TTC549 (cell line): Measurements from ENCODE around the gene KIF3B.
"Not testable (repeated sequence)": the region's sequence is repeated elsewhere in the genome, so short reads cannot be mapped to it uniquely, and the experiment has no call there.

Source experiments
- FAIRE-seq: peaks from 2 replicates; lab custom pipeline; 2012; peaks lifted over from hg19 to GRCh38; lab: Jason Lieb, UNC

Gene KIF3B

GRCh38 chr20:32248043-32248442 is 29.4 kb upstream of the KIF3B start:
- no peak for FAIRE-seq

- FAIRE-seq = no peak
Measured at GRCh38 chr20:32249030-32249738, 28.3 kb upstream of the KIF3B start.

GRCh38 chr20:32251470-32251869 is 26.0 kb upstream of the KIF3B start:
- FAIRE-seq = no peak

- FAIRE-seq = no peak
Measured at GRCh38 chr20:32252189-32252588, 25.3 kb upstream of the KIF3B start.

GRCh38 chr20:32260973-32261372 is 16.5 kb upstream of the KIF3B start:
- FAIRE-seq = not testable (repeated sequence)

GRCh38 chr20:32261644-32262043 is 15.8 kb upstream of the KIF3B start:
- FAIRE-seq = no peak

GRCh38 chr20:32263398-32263954 is 14.0 kb upstream of the KIF3B start:
- no peak for FAIRE-seq

- FAIRE-seq = no peak
Measured at GRCh38 chr20:32271620-32272019, 5.8 kb upstream of the KIF3B start.

GRCh38 chr20:32274359-32274758 is 3.1 kb upstream of the KIF3B start:
- no peak for FAIRE-seq

GRCh38 chr20:32275163-32275562 is 2.3 kb upstream of the KIF3B start:
- not testable (repeated sequence) for FAIRE-seq

GRCh38 chr20:32278199-32278643 is 770 bp downstream of the KIF3B start:
- no peak for FAIRE-seq

- no peak for FAIRE-seq
Measured at GRCh38 chr20:32281711-32282110, 4.3 kb downstream of the KIF3B start.

GRCh38 chr20:32282461-32282860 is 5.0 kb downstream of the KIF3B start:
- FAIRE-seq = no peak

GRCh38 chr20:32285082-32285620 is 7.7 kb downstream of the KIF3B start:
- FAIRE-seq = no peak

- FAIRE-seq = no peak
Measured at GRCh38 chr20:32285621-32286371, 8.3 kb downstream of the KIF3B start.

- FAIRE-seq = no peak
Measured at GRCh38 chr20:32287231-32287638, 9.8 kb downstream of the KIF3B start.

GRCh38 chr20:32288225-32288849 is 10.9 kb downstream of the KIF3B start:
- FAIRE-seq = no peak

GRCh38 chr20:32289299-32289660 is 11.8 kb downstream of the KIF3B start:
- FAIRE-seq = not testable (repeated sequence)

GRCh38 chr20:32289661-32290431 is 12.4 kb downstream of the KIF3B start:
- FAIRE-seq = no peak

- no peak for FAIRE-seq
Measured at GRCh38 chr20:32291166-32291565, 13.7 kb downstream of the KIF3B start.

- FAIRE-seq = no peak
Measured at GRCh38 chr20:32292548-32292947, 15.1 kb downstream of the KIF3B start.

GRCh38 chr20:32294071-32294470 is 16.6 kb downstream of the KIF3B start:
- FAIRE-seq = no peak
